ENCODE measurements around the gene TECPR2. TPM values are rescaled to one million over a fixed set of nuclear protein-coding genes. Genes with fewer than 3 reads are reported as not detected.

Gene TECPR2
- total and polyA plus RNA-seq, 10 of the 15 experiments (the other 5 are each of a cell fraction or from before 2014, with no cell fraction given), result 0.15 to 10.0 (median 3.0) TPM

- TF ChIP-seq, protein P1, sequence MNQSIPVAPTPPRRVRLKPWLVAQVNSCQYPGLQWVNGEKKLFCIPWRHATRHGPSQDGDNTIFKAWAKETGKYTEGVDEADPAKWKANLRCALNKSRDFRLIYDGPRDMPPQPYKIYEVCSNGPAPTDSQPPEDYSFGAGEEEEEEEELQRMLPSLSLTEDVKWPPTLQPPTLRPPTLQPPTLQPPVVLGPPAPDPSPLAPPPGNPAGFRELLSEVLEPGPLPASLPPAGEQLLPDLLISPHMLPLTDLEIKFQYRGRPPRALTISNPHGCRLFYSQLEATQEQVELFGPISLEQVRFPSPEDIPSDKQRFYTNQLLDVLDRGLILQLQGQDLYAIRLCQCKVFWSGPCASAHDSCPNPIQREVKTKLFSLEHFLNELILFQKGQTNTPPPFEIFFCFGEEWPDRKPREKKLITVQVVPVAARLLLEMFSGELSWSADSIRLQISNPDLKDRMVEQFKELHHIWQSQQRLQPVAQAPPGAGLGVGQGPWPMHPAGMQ (IDR thresholded peaks at IDR 0.05; ENCODE audit: borderline replicate concordance), result no peak
- TF ChIP-seq KDM1A (IDR thresholded peaks at IDR 0.05; ENCODE audit: borderline replicate concordance), result no peak
- no peak for TF ChIP-seq ZSCAN29 (IDR thresholded peaks at IDR 0.05)
- no peak for TF ChIP-seq YBX1 (IDR thresholded peaks at IDR 0.05)
- no peak for TF ChIP-seq NR2C1 (IDR thresholded peaks at IDR 0.05)
- TF ChIP-seq MXI1 (IDR thresholded peaks at IDR 0.05; ENCODE audit: low read depth, low read length), result peak; percentile 96
- peak; percentile 67; the same call in 1 of the 2 replicates for TF ChIP-seq TBL1XR1 (IDR thresholded peaks at IDR 0.05; ENCODE audit: low read depth, low read length)
- no peak for TF ChIP-seq MTA3 (IDR thresholded peaks at IDR 0.05; ENCODE audit: borderline replicate concordance, low read length)
- no peak for TF ChIP-seq NFYB (IDR thresholded peaks at IDR 0.05; ENCODE audit: insufficient read depth, low read depth, low read length)
- TF ChIP-seq SMARCA5 (IDR thresholded peaks at IDR 0.05), result no peak
- peak; percentile 53; the same call in 1 of the 2 replicates for TF ChIP-seq SMAD5 (IDR thresholded peaks at IDR 0.05; ENCODE audit: low read depth)
- peak in 1 of 2 experiments; percentile 51; a peak in 1 of 3 replicates for TF ChIP-seq EGR1 (IDR thresholded peaks at IDR 0.05; ENCODE audit: borderline replicate concordance in 1 of 2, low read depth in 2 of 2, low read length in 2 of 2)
- no peak for TF ChIP-seq CEBPZ (IDR thresholded peaks at IDR 0.05; ENCODE audit: low read depth, low read length)
- TF ChIP-seq FOS (IDR thresholded peaks at IDR 0.05; ENCODE audit: borderline replicate concordance, extremely low read depth, insufficient read length), result no peak
- no peak for TF ChIP-seq EZH2 (IDR thresholded peaks at IDR 0.05; ENCODE audit: borderline replicate concordance, control insufficient read depth, low read depth, low read length)
- TF ChIP-seq CREB1 (IDR thresholded peaks at IDR 0.05; ENCODE audit: low read depth), result peak; percentile 88
- TF ChIP-seq HDAC2 (IDR thresholded peaks at IDR 0.05), result no peak
- no peak for TF ChIP-seq BCL11A (IDR thresholded peaks at IDR 0.05; ENCODE audit: low read depth, low read length)
- TF ChIP-seq NRF1 (conservative IDR thresholded peaks at IDR 0.05; ENCODE audit: low read depth, low read length), result no peak
- no peak; a peak in 1 of 4 replicates for TF ChIP-seq BHLHE40 (IDR thresholded peaks at IDR 0.05; ENCODE audit: borderline replicate concordance in 1 of 2, low read depth in 2 of 2, low read length in 1 of 2)
- TF ChIP-seq, protein P2, sequence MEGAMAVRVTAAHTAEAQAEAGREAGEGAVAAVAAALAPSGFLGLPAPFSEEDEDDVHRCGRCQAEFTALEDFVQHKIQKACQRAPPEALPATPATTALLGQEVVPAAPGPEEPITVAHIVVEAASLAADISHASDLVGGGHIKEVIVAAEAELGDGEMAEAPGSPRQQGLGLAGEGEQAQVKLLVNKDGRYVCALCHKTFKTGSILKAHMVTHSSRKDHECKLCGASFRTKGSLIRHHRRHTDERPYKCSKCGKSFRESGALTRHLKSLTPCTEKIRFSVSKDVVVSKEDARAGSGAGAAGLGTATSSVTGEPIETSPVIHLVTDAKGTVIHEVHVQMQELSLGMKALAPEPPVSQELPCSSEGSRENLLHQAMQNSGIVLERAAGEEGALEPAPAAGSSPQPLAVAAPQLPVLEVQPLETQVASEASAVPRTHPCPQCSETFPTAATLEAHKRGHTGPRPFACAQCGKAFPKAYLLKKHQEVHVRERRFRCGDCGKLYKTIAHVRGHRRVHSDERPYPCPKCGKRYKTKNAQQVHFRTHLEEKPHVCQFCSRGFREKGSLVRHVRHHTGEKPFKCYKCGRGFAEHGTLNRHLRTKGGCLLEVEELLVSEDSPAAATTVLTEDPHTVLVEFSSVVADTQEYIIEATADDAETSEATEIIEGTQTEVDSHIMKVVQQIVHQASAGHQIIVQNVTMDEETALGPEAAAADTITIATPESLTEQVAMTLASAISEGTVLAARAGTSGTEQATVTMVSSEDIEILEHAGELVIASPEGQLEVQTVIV (IDR thresholded peaks at IDR 0.05; ENCODE audit: borderline replicate concordance, partially characterized antibody), result no peak
- no peak for TF ChIP-seq ATF7 (IDR thresholded peaks at IDR 0.05; ENCODE audit: low read depth)
These were observed at the start of gene TECPR2, which contains the start of gene CINP (continued) for GRCh38 chr14:102362545-102363181.

Data from GM12878 (cell line).